GM10847 (cell line): ENCODE data around the gene PGS1.

Experiments
- POLR2A ChIP-seq: IDR thresholded peaks from 2 replicates; pipeline ENCODE4 v1.6.1; 2011; ENCODE audit not compliant: insufficient read length; ENCODE audit errors: extremely low read depth

The PGS1 gene

GRCh38 chr17:78343543-78344201 lies 34.8 kb upstream of the PGS1 start:
- TF ChIP-seq POLR2A = no peak

GRCh38 chr17:78344666-78345065 lies 33.8 kb upstream of the PGS1 start:
- TF ChIP-seq POLR2A = no peak

GRCh38 chr17:78345172-78345571 lies 33.3 kb upstream of the PGS1 start:
- no peak for TF ChIP-seq POLR2A

- no peak for TF ChIP-seq POLR2A
Measured at GRCh38 chr17:78345791-78346494, 32.5 kb upstream of the PGS1 start.

- no peak for TF ChIP-seq POLR2A
Measured at GRCh38 chr17:78346605-78347250, 31.7 kb upstream of the PGS1 start.

GRCh38 chr17:78347453-78347852 lies 31.0 kb upstream of the PGS1 start:
- no peak for TF ChIP-seq POLR2A

- TF ChIP-seq POLR2A = no peak
Measured at GRCh38 chr17:78348055-78348770, 30.2 kb upstream of the PGS1 start.

- TF ChIP-seq POLR2A = no peak
Measured at GRCh38 chr17:78349891-78350642, 28.4 kb upstream of the PGS1 start.

GRCh38 chr17:78351449-78352006 lies 26.9 kb upstream of the PGS1 start:
- TF ChIP-seq POLR2A = no peak

GRCh38 chr17:78353834-78354233 lies 24.6 kb upstream of the PGS1 start:
- TF ChIP-seq POLR2A = no peak

GRCh38 chr17:78355045-78355641 lies 23.3 kb upstream of the PGS1 start:
- no peak for TF ChIP-seq POLR2A

GRCh38 chr17:78355701-78356100 lies 22.7 kb upstream of the PGS1 start:
- no peak for TF ChIP-seq POLR2A

- TF ChIP-seq POLR2A = no peak
Measured at GRCh38 chr17:78356101-78356713, 22.2 kb upstream of the PGS1 start.

GRCh38 chr17:78357177-78357586 lies 21.3 kb upstream of the PGS1 start:
- TF ChIP-seq POLR2A = no peak
